GM12864 (cell line): ENCODE measurements around the gene PDSS2.
A peak's percentile ranks its signal among the peaks of the same experiment; 100 is the strongest.

ENCODE experiments used
- DNase-seq: peaks from one replicate; pipeline ENCODE4 v3.0.0-alpha.2; 2011; ENCODE audit warnings: low read depth
- H3K4me3 ChIP-seq: 2 replicates; pipeline ENCODE4 v1.5.1; 2011; ENCODE audit warnings: mild to moderate bottlenecking, low read depth, low read length, control low read depth
- TF ChIP-seq, protein P1 (sequence below): IDR thresholded peaks from 2 replicates; pipeline ENCODE4 v1.5.1; 2011; ENCODE audit warnings: low read depth, mild to moderate bottlenecking, moderate library complexity, low read length, control low read depth, inconsistent platforms; ENCODE audit errors: missing control alignments

The PDSS2 gene

DNA sequence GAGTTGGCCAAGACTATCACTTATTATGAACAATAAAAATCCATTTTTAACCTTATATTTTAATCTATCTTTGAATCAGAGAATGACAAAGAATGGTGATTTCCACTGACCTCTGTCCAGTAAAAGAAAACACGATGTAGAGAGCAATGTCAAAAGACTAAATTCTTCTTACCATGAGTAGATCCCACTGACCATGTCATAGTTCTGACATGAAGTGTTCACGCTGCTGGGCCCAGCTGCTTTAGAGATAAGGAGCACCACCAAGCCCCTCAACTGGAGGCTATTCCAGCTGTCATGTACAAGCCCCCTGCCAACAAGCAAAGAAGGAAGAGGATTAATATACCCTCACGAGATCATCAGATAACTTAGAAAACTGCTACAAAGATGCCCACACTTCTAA lies 125.3 kb downstream of the PDSS2 start:
- TF ChIP-seq, protein P1, sequence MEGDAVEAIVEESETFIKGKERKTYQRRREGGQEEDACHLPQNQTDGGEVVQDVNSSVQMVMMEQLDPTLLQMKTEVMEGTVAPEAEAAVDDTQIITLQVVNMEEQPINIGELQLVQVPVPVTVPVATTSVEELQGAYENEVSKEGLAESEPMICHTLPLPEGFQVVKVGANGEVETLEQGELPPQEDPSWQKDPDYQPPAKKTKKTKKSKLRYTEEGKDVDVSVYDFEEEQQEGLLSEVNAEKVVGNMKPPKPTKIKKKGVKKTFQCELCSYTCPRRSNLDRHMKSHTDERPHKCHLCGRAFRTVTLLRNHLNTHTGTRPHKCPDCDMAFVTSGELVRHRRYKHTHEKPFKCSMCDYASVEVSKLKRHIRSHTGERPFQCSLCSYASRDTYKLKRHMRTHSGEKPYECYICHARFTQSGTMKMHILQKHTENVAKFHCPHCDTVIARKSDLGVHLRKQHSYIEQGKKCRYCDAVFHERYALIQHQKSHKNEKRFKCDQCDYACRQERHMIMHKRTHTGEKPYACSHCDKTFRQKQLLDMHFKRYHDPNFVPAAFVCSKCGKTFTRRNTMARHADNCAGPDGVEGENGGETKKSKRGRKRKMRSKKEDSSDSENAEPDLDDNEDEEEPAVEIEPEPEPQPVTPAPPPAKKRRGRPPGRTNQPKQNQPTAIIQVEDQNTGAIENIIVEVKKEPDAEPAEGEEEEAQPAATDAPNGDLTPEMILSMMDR, result no peak
- no peak overlapping the region for H3K4me3 ChIP-seq
- DNase-seq, result no peak

DNA sequence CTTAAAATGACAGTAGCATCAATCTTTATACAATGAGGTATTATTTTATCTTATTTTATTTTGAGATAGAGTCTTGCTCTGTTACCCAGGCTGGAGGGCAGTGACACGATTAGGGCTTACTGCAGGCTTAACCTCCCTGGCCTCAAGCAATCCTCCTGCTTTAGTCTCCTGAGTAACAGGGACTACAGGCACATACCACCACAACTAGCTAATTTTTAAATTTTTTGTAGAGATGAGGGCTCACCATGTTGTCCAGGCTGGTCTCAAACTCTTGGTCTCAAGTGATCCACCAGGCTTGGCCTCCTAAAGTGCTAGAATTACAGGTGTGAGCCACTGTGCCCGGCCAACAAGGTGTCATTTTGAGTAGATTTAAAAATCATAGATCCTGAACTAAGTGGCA lies 125.9 kb downstream of the PDSS2 start:
- TF ChIP-seq, protein P1, result no peak
- H3K4me3 ChIP-seq, result no peak overlapping the region
- DNase-seq, result no peak

DNA sequence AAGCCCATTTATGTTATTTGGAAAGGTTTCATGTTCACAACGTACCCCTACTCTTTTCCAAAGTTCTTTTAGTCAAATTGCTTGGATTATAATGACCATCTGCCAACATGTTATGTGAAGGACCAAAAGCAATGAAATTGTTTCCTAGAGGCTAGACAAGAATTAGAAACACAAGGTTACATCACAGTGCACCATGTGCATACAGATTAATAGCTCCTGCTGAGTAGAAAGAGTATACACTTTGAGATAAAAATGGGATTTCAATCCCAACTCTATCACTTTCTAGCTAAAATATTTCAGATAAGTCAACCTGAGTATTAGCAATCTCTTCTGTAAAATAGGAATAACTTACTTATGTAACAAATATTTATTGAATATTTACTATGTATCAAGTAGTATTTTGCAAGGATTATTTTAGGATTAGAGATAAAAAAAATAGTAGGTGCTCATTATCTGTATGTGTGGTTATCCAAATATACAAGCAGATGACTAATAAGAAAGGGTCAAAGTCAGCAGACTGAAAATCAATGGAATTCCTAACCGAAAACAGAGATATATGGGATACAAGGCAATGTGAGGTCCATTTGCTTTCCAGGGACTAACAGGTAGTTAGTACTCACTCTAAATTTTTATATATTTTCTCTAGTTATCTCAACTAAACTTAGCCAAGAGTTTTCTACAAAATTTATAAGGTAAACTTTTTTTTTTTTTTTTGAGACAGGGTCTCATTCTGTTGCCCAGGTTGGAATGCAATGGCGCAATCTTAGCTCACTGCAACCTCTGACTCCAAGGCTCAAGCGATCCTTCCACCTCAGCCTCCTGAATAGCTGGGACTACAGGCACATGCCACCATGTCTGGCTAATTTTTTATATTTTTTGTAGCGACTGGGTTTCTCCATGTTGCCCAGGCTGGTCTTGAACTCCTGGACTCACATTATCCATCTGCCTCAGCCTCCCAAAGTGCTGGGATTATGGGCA lies 127.7 kb downstream of the PDSS2 start:
- TF ChIP-seq, protein P1, result no peak
- DNase-seq, result no peak
- no peak overlapping the region for H3K4me3 ChIP-seq

DNA sequence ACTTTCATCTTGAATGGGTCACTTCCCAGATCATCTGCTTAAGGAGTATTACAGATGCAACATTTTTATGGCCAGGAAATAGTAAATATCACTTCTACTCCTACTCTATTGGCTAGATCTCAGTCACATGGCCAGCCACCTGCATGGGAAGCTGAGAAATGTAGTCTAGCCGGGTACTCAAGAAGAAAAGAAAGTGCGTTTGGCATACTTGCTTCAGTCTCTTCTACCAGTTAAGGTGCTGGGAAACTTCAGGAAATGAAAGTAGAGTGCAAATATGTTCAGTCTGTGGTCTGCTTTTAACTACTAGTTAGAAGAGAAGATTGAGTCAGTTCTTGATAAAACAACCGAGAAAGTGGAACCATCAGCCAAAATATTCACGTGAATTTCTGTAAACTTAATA lies 129.2 kb downstream of the PDSS2 start:
- TF ChIP-seq, protein P1, result no peak
- no peak overlapping the region; the same call in 1 of the 2 replicates for H3K4me3 ChIP-seq
- peak; percentile 68 for DNase-seq

DNA sequence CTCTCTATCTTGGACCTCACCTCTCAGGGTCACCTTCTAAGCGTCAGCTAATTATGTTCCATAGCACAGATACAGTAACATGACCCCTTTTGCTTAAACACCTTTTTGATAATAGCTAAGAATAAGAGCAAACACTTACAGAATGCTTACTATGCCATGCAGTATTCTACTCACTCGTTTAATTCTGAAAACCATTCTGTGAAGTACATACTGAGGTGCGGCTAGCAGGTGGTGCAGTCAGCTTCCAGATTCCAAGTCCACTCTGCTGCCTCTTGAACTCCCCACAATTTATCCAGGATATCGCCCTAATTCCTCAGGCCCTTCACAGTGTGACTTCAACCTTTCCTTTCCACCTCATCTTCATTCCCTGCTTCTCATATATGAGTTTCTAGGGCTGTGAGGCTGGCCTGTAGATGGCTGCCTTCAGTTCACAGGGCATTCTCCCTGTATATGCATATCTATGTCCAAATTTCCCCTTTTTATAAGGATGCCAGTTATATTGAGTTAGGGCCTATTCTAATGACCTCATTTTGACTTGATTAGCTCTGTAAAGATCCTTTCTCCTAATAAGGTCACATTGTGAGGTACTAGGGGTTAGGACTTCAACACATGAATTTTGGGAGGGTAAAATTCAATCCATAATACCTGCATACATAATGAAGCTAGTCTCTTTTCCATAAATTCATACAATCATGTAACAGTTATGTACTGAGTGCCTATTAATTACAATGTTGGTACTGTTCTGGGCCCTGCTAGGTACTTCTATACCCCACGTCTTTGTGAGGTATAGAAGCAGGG lies 130.1 kb downstream of the PDSS2 start:
- H3K4me3 ChIP-seq, result no peak overlapping the region
- DNase-seq, result no peak
- TF ChIP-seq, protein P1, result no peak

DNA sequence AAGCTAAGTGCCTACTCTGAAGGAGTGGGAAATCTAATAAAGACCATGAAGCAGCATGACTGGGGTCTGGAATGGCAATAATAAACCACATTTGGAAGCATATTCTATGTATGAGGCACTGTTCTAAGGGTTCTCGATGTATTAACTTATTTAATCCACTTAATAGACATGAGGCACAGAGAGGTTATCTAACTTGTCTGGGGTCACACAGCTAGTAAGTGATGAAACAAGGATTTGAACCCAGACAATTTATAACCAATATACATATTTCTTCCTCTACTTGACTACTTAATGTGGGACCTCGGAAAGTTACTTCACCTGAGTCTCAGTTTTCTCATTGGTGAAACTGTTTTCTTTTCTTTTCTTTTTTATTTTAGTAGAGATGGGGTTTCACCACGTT lies 131.3 kb downstream of the PDSS2 start:
- TF ChIP-seq, protein P1, result no peak
- H3K4me3 ChIP-seq, result no peak overlapping the region
- DNase-seq, result no peak
